Endothelial cell of umbilical vein (primary cell): ENCODE data around the gene RMDN2.
"Not testable (repeated sequence)": the region's sequence is repeated elsewhere in the genome, so short reads cannot be mapped to it uniquely, and the experiment has no call there.

ENCODE experiments used
- JUN ChIP-seq: IDR thresholded peaks from 2 replicates; pipeline ENCODE4 v1.6.1; 2011; ENCODE audit warnings: borderline replicate concordance, low read depth; ENCODE audit not compliant: insufficient read length, insufficient read depth
- MYC ChIP-seq: IDR thresholded peaks from one replicate; pipeline ENCODE4 v1.6.1; 2011; ENCODE audit warnings: mild to moderate bottlenecking, low read depth, low read length
- POLR2A ChIP-seq: IDR thresholded peaks from 2 replicates; pipeline ENCODE4 v1.6.1; 2012; ENCODE audit warnings: low read depth, mild to moderate bottlenecking, control low read depth, low read length
- POLR2AphosphoS5 ChIP-seq: IDR thresholded peaks from 2 replicates; pipeline ENCODE4 v1.6.1; 2012; ENCODE audit warnings: low read depth, mild to moderate bottlenecking, control low read depth, low read length, moderate library complexity; ENCODE audit not compliant: insufficient read depth
- TF ChIP-seq, protein P1 (sequence below), 2 donors: IDR thresholded peaks; 1 replicate in 1 of 2; 2 replicates in 1 of 2; pipeline ENCODE4 v1.5.1; 2011; ENCODE audit warnings: low read length in 2 of 2, mild to moderate bottlenecking in 2 of 2, moderate library complexity in 2 of 2, control low read depth in 1 of 2, inconsistent platforms in 1 of 2, low read depth in 1 of 2; ENCODE audit not compliant: insufficient read depth in 1 of 2; ENCODE audit errors: extremely low read depth in 1 of 2

DNA sequence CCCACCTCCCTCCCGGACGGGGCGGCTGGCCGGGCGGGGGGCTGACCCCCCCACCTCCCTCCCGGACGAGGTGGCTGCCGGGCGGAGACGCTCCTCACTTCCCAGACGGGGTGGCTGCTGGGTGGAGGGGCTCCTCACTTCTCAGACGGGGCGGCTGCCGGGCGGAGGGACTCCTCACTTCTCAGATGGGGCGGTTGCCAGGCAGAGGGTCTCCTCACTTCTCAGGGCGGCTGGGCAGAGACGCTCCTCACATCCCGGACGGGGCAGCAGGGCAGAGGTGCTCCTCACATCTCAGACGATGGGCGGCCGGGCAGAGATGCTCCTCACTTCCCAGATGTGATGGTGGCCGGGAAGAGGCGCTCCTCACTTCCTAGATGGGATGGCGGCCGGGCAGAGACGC lies 7.8 kb downstream of the RMDN2 start:
- TF ChIP-seq, protein P1, sequence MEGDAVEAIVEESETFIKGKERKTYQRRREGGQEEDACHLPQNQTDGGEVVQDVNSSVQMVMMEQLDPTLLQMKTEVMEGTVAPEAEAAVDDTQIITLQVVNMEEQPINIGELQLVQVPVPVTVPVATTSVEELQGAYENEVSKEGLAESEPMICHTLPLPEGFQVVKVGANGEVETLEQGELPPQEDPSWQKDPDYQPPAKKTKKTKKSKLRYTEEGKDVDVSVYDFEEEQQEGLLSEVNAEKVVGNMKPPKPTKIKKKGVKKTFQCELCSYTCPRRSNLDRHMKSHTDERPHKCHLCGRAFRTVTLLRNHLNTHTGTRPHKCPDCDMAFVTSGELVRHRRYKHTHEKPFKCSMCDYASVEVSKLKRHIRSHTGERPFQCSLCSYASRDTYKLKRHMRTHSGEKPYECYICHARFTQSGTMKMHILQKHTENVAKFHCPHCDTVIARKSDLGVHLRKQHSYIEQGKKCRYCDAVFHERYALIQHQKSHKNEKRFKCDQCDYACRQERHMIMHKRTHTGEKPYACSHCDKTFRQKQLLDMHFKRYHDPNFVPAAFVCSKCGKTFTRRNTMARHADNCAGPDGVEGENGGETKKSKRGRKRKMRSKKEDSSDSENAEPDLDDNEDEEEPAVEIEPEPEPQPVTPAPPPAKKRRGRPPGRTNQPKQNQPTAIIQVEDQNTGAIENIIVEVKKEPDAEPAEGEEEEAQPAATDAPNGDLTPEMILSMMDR (IDR thresholded peaks at IDR 0.05; ENCODE audit: extremely low read depth in 1 of 2, insufficient read depth in 1 of 2, low read depth in 1 of 2, low read length in 2 of 2): not testable (repeated sequence)
- TF ChIP-seq POLR2A, POLR2AphosphoS5, JUN, MYC: not testable (repeated sequence)
